HepG2 (cell line): ENCODE results near the gene SUCLA2. TPM values are rescaled to one million over a fixed set of nuclear protein-coding genes. Genes with fewer than 3 reads are reported as not detected.

Experiments used
- CBX1 ChIP-seq: IDR thresholded peaks from one replicate; pipeline ENCODE4 v1.6.1; 2016; ENCODE audit warnings: antibody characterized with exemption, low read depth
- CC2D1A ChIP-seq: sonication (generic); formaldehyde crosslinking; IDR thresholded peaks from 2 replicates; pipeline ENCODE4 v1.8.1; 2023; ENCODE audit warnings: mild to moderate bottlenecking, missing genetic modification reagents
- DDIT3 ChIP-seq: sonication (generic); formaldehyde crosslinking; IDR thresholded peaks from 2 replicates; pipeline ENCODE4 v1.4.0; 2020; ENCODE audit warnings: mild to moderate bottlenecking, missing genetic modification reagents
- EEA1 ChIP-seq: sonication (generic); formaldehyde crosslinking; IDR thresholded peaks from 2 replicates; pipeline ENCODE4 v1.5.1; 2020; ENCODE audit warnings: mild to moderate bottlenecking, missing genetic modification reagents, borderline replicate concordance
- ELF3 ChIP-seq: IDR thresholded peaks from 2 replicates; pipeline ENCODE4 v1.6.1; 2016; ENCODE audit warnings: missing genetic modification reagents, missing compliant biosample characterization
- HDAC1 ChIP-seq: sonication (generic); formaldehyde crosslinking; IDR thresholded peaks from 2 replicates; pipeline ENCODE4 v1.5.1; 2020; ENCODE audit warnings: mild to moderate bottlenecking, missing genetic modification reagents
- MAFK ChIP-seq, 2 experiments: IDR thresholded peaks in 1 of 2; conservative IDR thresholded peaks in 1 of 2; 2 replicates each; pipeline ENCODE4 v1.6.1; 2011; ENCODE audit warnings: improper control_type of control experiment in 2 of 2, low read length in 2 of 2
- MED8 ChIP-seq: sonication (generic); formaldehyde crosslinking; IDR thresholded peaks from 2 replicates; pipeline ENCODE4 v1.8.1; 2023; ENCODE audit warnings: mild to moderate bottlenecking, missing genetic modification reagents; ENCODE audit not compliant: insufficient replicate concordance
- MTA1 ChIP-seq: sonication (generic); formaldehyde crosslinking; IDR thresholded peaks from 2 replicates; pipeline ENCODE4 v1.4.0; 2020; ENCODE audit warnings: missing genetic modification reagents, mild to moderate bottlenecking, borderline replicate concordance
- MXI1 ChIP-seq: IDR thresholded peaks from 3 replicates; pipeline ENCODE4 v1.6.1; 2012; ENCODE audit warnings: low read depth, low read length, inconsistent platforms, borderline replicate concordance
- PHF5A ChIP-seq: IDR thresholded peaks from one replicate; pipeline ENCODE4 v1.6.1; 2018; ENCODE audit warnings: low read depth, missing genetic modification reagents; ENCODE audit not compliant: unreplicated experiment
- SALL2 ChIP-seq: sonication (generic); formaldehyde crosslinking; IDR thresholded peaks from 2 replicates; pipeline ENCODE4 v1.8.1; 2023; ENCODE audit warnings: mild to moderate bottlenecking, missing genetic modification reagents, inconsistent platforms
- TP53 ChIP-seq: sonication (generic); formaldehyde crosslinking; conservative IDR thresholded peaks from 2 replicates; pipeline ENCODE4 v1.4.0; 2020; ENCODE audit warnings: missing genetic modification reagents
- ZBTB14 ChIP-seq: sonication (generic); formaldehyde crosslinking; IDR thresholded peaks from 2 replicates; pipeline ENCODE4 v1.4.0; 2020; ENCODE audit warnings: missing genetic modification reagents
- ZNF260 ChIP-seq: sonication (generic); formaldehyde crosslinking; IDR thresholded peaks from 2 replicates; pipeline ENCODE4 v1.4.0; 2020; ENCODE audit warnings: missing genetic modification reagents, low read depth, mild to moderate bottlenecking, borderline replicate concordance
- ZNF543 ChIP-seq: sonication (generic); formaldehyde crosslinking; IDR thresholded peaks from 2 replicates; pipeline ENCODE4 v1.4.0; 2020; ENCODE audit warnings: mild to moderate bottlenecking, missing genetic modification reagents
- ZNF770 ChIP-seq: sonication (generic); formaldehyde crosslinking; IDR thresholded peaks from 2 replicates; pipeline ENCODE4 v1.5.0; 2020; ENCODE audit warnings: mild to moderate bottlenecking, missing genetic modification reagents
- polyA plus RNA-seq, 8 experiments: library from polyadenylated mRNA; depleted of rRNA in 3 of 8; stranded (reverse) in 7 of 8; unstranded in 1 of 8; fragments of >200 nt; fragmentation: Illumina TruSeq in 4 of 8; extraction: Trizol in 4 of 8; gene quantifications; 2 replicates each; pipeline versions ENCODE4 v1.2.1 to v1.2.3, GENCODE V29; 2011 to 2016; ENCODE audit warnings: low read depth in 4 of 8, missing spikeins in 1 of 8, mixed read lengths in 1 of 8; ENCODE audit not compliant: insufficient read depth in 1 of 8
- total RNA-seq, 5 experiments: library from RNA; depleted of rRNA; stranded (reverse); fragments of >200 nt; fragmentation: Illumina TruSeq; extraction: Trizol; gene quantifications; 2 replicates each; pipeline ENCODE4 v1.2.3, GENCODE V29; 2016; ENCODE audit warnings: low read depth in 1 of 5
- TF ChIP-seq, protein P1 (sequence below): sonication (generic); formaldehyde crosslinking; IDR thresholded peaks from 2 replicates; pipeline ENCODE4 v1.8.0; 2022; ENCODE audit warnings: missing genetic modification reagents, mild to moderate bottlenecking, borderline replicate concordance
- TF ChIP-seq, protein P2 (sequence below): sonication (generic); formaldehyde crosslinking; conservative IDR thresholded peaks from 2 replicates; pipeline ENCODE4 v1.4.0; 2020; ENCODE audit warnings: missing genetic modification reagents
- TF ChIP-seq, protein P3 (sequence below): IDR thresholded peaks from 2 replicates; pipeline ENCODE4 v1.6.1; 2016
- TF ChIP-seq, protein P4 (sequence below): sonication (generic); formaldehyde crosslinking; IDR thresholded peaks from 2 replicates; pipeline ENCODE4 v1.4.0; 2020; ENCODE audit warnings: missing genetic modification reagents

SUCLA2 gene
- total and polyA plus RNA-seq, 2 of the 13 experiments (the other 11 are each of a cell fraction or from before 2014, with no cell fraction given), result 28.4 to 77.1 TPM

DNA sequence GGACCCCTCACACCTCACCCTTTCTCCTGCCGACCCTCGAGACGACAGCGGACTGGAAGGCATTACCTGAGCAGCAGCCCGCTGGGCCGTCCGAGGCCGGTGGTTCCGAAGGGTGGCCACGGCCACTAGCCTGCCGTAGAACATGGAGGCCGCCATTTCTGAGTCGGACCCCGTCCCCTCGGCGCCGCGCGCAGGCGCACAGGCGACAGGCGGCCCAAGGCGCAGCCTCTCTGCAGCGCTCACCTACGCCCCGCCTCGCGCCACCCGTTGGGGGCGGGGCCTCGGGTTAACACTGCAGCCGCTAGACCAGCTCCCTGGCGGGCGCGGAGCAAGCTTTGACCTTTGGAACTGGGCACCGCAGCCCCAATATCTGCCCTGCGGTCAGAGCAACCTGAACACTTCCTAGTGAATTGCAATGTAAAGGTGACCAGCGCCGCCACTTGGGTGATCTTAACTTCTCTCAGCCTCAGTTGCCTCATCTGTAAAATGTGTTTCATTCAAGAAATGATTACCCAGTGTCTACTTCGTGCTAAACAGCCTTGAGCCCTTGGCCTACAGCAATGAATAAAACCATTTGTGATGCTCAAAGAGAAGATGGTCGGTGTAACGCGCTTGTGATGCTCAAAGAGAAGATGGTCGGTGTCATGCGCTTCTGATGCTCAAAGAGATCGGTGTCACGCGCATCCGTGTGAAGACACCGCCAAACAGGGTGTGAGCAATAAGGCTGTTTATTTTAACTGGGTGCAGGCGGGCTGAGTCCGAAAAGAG, at the start of gene SUCLA2 (continued):
- TF ChIP-seq, protein P1, sequence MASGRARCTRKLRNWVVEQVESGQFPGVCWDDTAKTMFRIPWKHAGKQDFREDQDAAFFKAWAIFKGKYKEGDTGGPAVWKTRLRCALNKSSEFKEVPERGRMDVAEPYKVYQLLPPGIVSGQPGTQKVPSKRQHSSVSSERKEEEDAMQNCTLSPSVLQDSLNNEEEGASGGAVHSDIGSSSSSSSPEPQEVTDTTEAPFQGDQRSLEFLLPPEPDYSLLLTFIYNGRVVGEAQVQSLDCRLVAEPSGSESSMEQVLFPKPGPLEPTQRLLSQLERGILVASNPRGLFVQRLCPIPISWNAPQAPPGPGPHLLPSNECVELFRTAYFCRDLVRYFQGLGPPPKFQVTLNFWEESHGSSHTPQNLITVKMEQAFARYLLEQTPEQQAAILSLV (CRISPR knock-in tag), result 0 out of 2 replicates have a peak, but pooled peaks have one; percentile 60
- TF ChIP-seq, protein P2, sequence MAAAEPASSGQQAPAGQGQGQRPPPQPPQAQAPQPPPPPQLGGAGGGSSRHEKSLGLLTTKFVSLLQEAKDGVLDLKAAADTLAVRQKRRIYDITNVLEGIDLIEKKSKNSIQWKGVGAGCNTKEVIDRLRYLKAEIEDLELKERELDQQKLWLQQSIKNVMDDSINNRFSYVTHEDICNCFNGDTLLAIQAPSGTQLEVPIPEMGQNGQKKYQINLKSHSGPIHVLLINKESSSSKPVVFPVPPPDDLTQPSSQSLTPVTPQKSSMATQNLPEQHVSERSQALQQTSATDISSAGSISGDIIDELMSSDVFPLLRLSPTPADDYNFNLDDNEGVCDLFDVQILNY, result peak; percentile 38; the same call in 1 of the 2 replicates
- no peak; the same call in 1 of the 2 replicates for TF ChIP-seq MTA1 (CRISPR knock-in tag)
- peak; percentile 72 for TF ChIP-seq HDAC1 (CRISPR knock-in tag)
- TF ChIP-seq, protein P3, sequence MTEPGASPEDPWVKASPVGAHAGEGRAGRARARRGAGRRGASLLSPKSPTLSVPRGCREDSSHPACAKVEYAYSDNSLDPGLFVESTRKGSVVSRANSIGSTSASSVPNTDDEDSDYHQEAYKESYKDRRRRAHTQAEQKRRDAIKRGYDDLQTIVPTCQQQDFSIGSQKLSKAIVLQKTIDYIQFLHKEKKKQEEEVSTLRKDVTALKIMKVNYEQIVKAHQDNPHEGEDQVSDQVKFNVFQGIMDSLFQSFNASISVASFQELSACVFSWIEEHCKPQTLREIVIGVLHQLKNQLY (CRISPR knock-in tag), result peak; percentile 58; the same call in 1 of the 2 replicates
- TF ChIP-seq EEA1 (CRISPR knock-in tag), result no peak
- TF ChIP-seq MAFK (conservative IDR thresholded peaks at IDR 0.05 in 1 of 2, IDR thresholded peaks at IDR 0.05 in 1 of 2; ENCODE audit: low read length in 2 of 2), result no peak
- TF ChIP-seq MED8 (CRISPR knock-in tag), result no peak
- peak; percentile 79 for TF ChIP-seq ZNF543 (CRISPR knock-in tag)
- TF ChIP-seq ZNF260 (CRISPR knock-in tag), result no peak
- TF ChIP-seq ZBTB14 (CRISPR knock-in tag), result no peak
- TF ChIP-seq, protein P4, sequence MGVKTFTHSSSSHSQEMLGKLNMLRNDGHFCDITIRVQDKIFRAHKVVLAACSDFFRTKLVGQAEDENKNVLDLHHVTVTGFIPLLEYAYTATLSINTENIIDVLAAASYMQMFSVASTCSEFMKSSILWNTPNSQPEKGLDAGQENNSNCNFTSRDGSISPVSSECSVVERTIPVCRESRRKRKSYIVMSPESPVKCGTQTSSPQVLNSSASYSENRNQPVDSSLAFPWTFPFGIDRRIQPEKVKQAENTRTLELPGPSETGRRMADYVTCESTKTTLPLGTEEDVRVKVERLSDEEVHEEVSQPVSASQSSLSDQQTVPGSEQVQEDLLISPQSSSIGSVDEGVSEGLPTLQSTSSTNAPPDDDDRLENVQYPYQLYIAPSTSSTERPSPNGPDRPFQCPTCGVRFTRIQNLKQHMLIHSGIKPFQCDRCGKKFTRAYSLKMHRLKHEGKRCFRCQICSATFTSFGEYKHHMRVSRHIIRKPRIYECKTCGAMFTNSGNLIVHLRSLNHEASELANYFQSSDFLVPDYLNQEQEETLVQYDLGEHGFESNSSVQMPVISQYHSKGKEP (CRISPR knock-in tag), result no peak
- TF ChIP-seq ELF3 (CRISPR knock-in tag), result peak; percentile 60; the same call in 1 of the 2 replicates
- no peak for TF ChIP-seq TP53 (CRISPR knock-in tag)
- TF ChIP-seq PHF5A (CRISPR knock-in tag), result no peak
- TF ChIP-seq CBX1, result no peak
- no peak for TF ChIP-seq DDIT3 (CRISPR knock-in tag)
- TF ChIP-seq SALL2, result no peak
- TF ChIP-seq ZNF770 (CRISPR knock-in tag), result no peak
- TF ChIP-seq MXI1, result peak; percentile 60; the same call in 2 of the 3 replicates
- TF ChIP-seq CC2D1A (CRISPR knock-in tag), result no peak
